H1 (cell line): ENCODE measurements around the gene BRD3OS. TPM values are rescaled to one million over a fixed set of nuclear protein-coding genes. Genes with fewer than 3 reads are reported as not detected.
"Not testable (repeated sequence)": the region's sequence is repeated elsewhere in the genome, so short reads cannot be mapped to it uniquely, and the experiment has no call there.

ENCODE experiments used
- CTCF ChIA-PET: fragments of 300-600 bp; sonication (Branson Sonifier 250); formaldehyde crosslinking; loops from one replicate; lab custom pipeline; 2021; ENCODE audit not compliant: partially characterized antibody; lab: Charles Lee
- POLR2A ChIA-PET: fragments of 300-600 bp; sonication (Branson Sonifier 250); formaldehyde crosslinking; loops from one replicate; lab custom pipeline; 2021; ENCODE audit warnings: inconsistent platforms; ENCODE audit not compliant: partially characterized antibody; lab: Charles Lee
- DNase-seq, 2 experiments: peaks; one replicate each; pipeline versions ENCODE4 v3.0.0 to v3.0.0-alpha.2; 2010 to 2022; ENCODE audit warnings: low spot score in 2 of 2, low read depth in 1 of 2, mixed read lengths in 1 of 2
- FAIRE-seq: peaks from 2 replicates; lab custom pipeline; 2011; peaks lifted over from hg19 to GRCh38; lab: Jason Lieb, UNC
- H2AFZ ChIP-seq: 2 replicates; pipeline ENCODE4 v1.8.1; 2012; ENCODE audit warnings: low read length, inconsistent platforms
- H2AK5ac ChIP-seq: 2 replicates; pipeline ENCODE4 v1.6.1; 2013; ENCODE audit warnings: low read depth, low read length
- H2BK120ac ChIP-seq: replicated peaks from 2 replicates; pipeline ENCODE3; 2013; ENCODE audit warnings: low read depth, low read length, inconsistent platforms
- H2BK12ac ChIP-seq: 2 replicates; pipeline ENCODE4 v1.6.1; 2013; ENCODE audit warnings: low read depth, low read length
- H2BK15ac ChIP-seq: 2 replicates; pipeline ENCODE4 v1.6.1; 2013; ENCODE audit warnings: low read length
- H2BK20ac ChIP-seq: 2 replicates; pipeline ENCODE4 v1.6.1; 2013; ENCODE audit warnings: low read length
- H2BK5ac ChIP-seq: 2 replicates; pipeline ENCODE4 v1.6.1; 2013; ENCODE audit warnings: low read depth, low read length
- H3K14ac ChIP-seq: 2 replicates; pipeline ENCODE4 v1.6.1; 2013; ENCODE audit warnings: inconsistent platforms; ENCODE audit not compliant: insufficient read length
- H3K18ac ChIP-seq: 2 replicates; pipeline ENCODE4 v1.6.1; 2013; ENCODE audit warnings: low read length; ENCODE audit errors: extremely low read depth
- H3K23ac ChIP-seq: 2 replicates; pipeline ENCODE4 v1.6.1; 2013; ENCODE audit warnings: inconsistent platforms; ENCODE audit not compliant: insufficient read length
- H3K23me2 ChIP-seq: 2 replicates; pipeline ENCODE4 v1.6.1; 2013; ENCODE audit warnings: low read depth, low read length
- H3K27ac ChIP-seq: 2 replicates; pipeline ENCODE4 v1.6.1; 2011; ENCODE audit warnings: low read depth, low read length, inconsistent platforms
- H3K27me3 ChIP-seq, 4 experiments: replicated peaks in 1 of 4; 1 replicate in 1 of 4; 2 replicates in 3 of 4; pipeline versions ENCODE4 v1.6.1 to v1.8.1; 2011 to 2013; ENCODE audit warnings: low read length in 3 of 4, mild to moderate bottlenecking in 3 of 4, inconsistent platforms in 2 of 4, mixed read lengths in 2 of 4, moderate library complexity in 1 of 4; ENCODE audit not compliant: control insufficient read depth in 3 of 4, insufficient read depth in 3 of 4; ENCODE audit errors: extremely low read depth in 1 of 4
- H3K36me3 ChIP-seq, 4 experiments: 2 replicates each; pipeline versions ENCODE4 v1.6.1 to v1.8.1; 2011 to 2013; ENCODE audit warnings: mild to moderate bottlenecking in 4 of 4, low read length in 3 of 4, moderate library complexity in 2 of 4, control low read depth in 1 of 4, inconsistent platforms in 1 of 4; ENCODE audit not compliant: insufficient read depth in 4 of 4, control insufficient read depth in 2 of 4
- H3K4ac ChIP-seq: replicated peaks from 2 replicates; pipeline ENCODE3; 2013; ENCODE audit warnings: low read length, low read depth, mixed read lengths, inconsistent platforms; ENCODE audit not compliant: insufficient read length
- H3K4me1 ChIP-seq, 4 experiments: replicated peaks in 1 of 4; 1 replicate in 1 of 4; 2 replicates in 3 of 4; pipeline versions ENCODE4 v1.6.1 to v1.8.1; 2011 to 2013; ENCODE audit warnings: low read length in 3 of 4, inconsistent platforms in 2 of 4, mixed read lengths in 1 of 4; ENCODE audit not compliant: insufficient read depth in 4 of 4, control insufficient read depth in 3 of 4
- H3K4me2 ChIP-seq, 2 experiments: 2 replicates each; pipeline versions ENCODE4 v1.6.1 to v1.8.1; 2011 to 2013; ENCODE audit warnings: low read depth in 2 of 2, low read length in 2 of 2, control low read depth in 1 of 2, inconsistent platforms in 1 of 2, mild to moderate bottlenecking in 1 of 2; ENCODE audit not compliant: insufficient read depth in 1 of 2
- H3K4me3 ChIP-seq, 4 experiments: fragments of 200-600, 300-600 bp in 1 of 4; sonication (generic), shearing (Covaris generic), sonication (Bioruptor Twin) in 1 of 4; 2 replicates each; pipeline versions ENCODE4 v1.5.1 to v1.8.1; 2011 to 2016; ENCODE audit warnings: low read length in 4 of 4, low read depth in 3 of 4, control low read depth in 2 of 4, inconsistent platforms in 2 of 4, mild to moderate bottlenecking in 2 of 4, mixed read lengths in 1 of 4, moderate library complexity in 1 of 4; ENCODE audit not compliant: insufficient read depth in 2 of 4; ENCODE audit errors: extremely low read depth in 1 of 4
- H3K56ac ChIP-seq: replicated peaks from 2 replicates; pipeline ENCODE3; 2013; ENCODE audit warnings: low read depth, mild to moderate bottlenecking, mixed read lengths, low read length, inconsistent platforms; ENCODE audit not compliant: insufficient read length
- H3K79me1 ChIP-seq: 2 replicates; pipeline ENCODE4 v1.6.1; 2013; ENCODE audit warnings: low read depth, low read length, control low read depth
- H3K79me2 ChIP-seq, 2 experiments: 2 replicates each; pipeline versions ENCODE4 v1.6.1 to v1.8.1; 2012 to 2013; ENCODE audit warnings: low read length in 2 of 2, mild to moderate bottlenecking in 2 of 2, inconsistent platforms in 1 of 2; ENCODE audit not compliant: insufficient read depth in 2 of 2, control insufficient read depth in 1 of 2
- H3K9ac ChIP-seq, 4 experiments: replicated peaks in 1 of 4; 1 replicate in 1 of 4; 2 replicates in 3 of 4; pipeline versions ENCODE4 v1.6.1 to v1.8.1; 2011 to 2013; ENCODE audit warnings: low read depth in 3 of 4, low read length in 3 of 4, control low read depth in 2 of 4, mild to moderate bottlenecking in 2 of 4, moderate library complexity in 2 of 4, inconsistent platforms in 1 of 4; ENCODE audit errors: extremely low read depth in 1 of 4
- H3K9me3 ChIP-seq, 2 experiments: 2 replicates each; pipeline versions ENCODE4 v1.6.1 to v1.8.1; 2012 to 2013; ENCODE audit warnings: mild to moderate bottlenecking in 2 of 2, moderate library complexity in 2 of 2, control low read depth in 1 of 2, inconsistent platforms in 1 of 2, low read depth in 1 of 2, low read length in 1 of 2, mixed read lengths in 1 of 2; ENCODE audit not compliant: insufficient read depth in 2 of 2
- H4K20me1 ChIP-seq, 2 experiments: replicated peaks in 1 of 2; 2 replicates each; pipeline versions ENCODE3 to v1.8.1; 2011 to 2013; ENCODE audit warnings: inconsistent platforms in 2 of 2, low read length in 2 of 2, mild to moderate bottlenecking in 1 of 2; ENCODE audit not compliant: insufficient read depth in 2 of 2, control insufficient read depth in 1 of 2
- H4K5ac ChIP-seq: 2 replicates; pipeline ENCODE4 v1.6.1; 2013; ENCODE audit warnings: low read length, low read depth, mixed read lengths, inconsistent platforms; ENCODE audit not compliant: insufficient read length
- H4K8ac ChIP-seq: 2 replicates; pipeline ENCODE4 v1.8.0; 2013; ENCODE audit warnings: mild to moderate bottlenecking, moderate library complexity, low read length, inconsistent platforms; ENCODE audit not compliant: insufficient read depth; ENCODE audit errors: extremely low read depth
- H4K91ac ChIP-seq: replicated peaks from 2 replicates; pipeline ENCODE3; 2013; ENCODE audit warnings: low read length, mixed read lengths, inconsistent platforms; ENCODE audit not compliant: insufficient read length
- WGBS, 2 experiments: shearing (Covaris generic) in 1 of 2; methylation state at CpG; one replicate each; pipeline versions ENCODE4 v1.1.6 to v1.1.7; 2013 to 2015; ENCODE audit warnings: low lambda C conversion rate in 2 of 2, mixed read lengths in 2 of 2, inconsistent platforms in 1 of 2, low coverage in 1 of 2, missing lambda C conversion rate in 1 of 2; ENCODE audit not compliant: insufficient replicate concordance in 2 of 2, insufficient coverage in 1 of 2, insufficient read length in 1 of 2; ENCODE audit errors: extremely low coverage in 1 of 2, missing lambda C conversion rate in 1 of 2; 5-methylcytosine and 5-hydroxymethylcytosine counted together
- polyA plus RNA-seq, 7 experiments: library from polyadenylated mRNA; depleted of rRNA in 3 of 7; stranded (reverse) in 5 of 7; unstranded in 2 of 7; fragments of >200 nt in 5 of 7; fragments of 200-250 nt in 2 of 7; gene quantifications; 1 replicate in 5 of 7; 2 replicates in 1 of 7; 4 replicates in 1 of 7; pipeline versions ENCODE4 v1.2.1 to v1.2.3, GENCODE V29; 2011 to 2013; ENCODE audit warnings: missing spikeins in 2 of 7, mixed read lengths in 2 of 7
- total RNA-seq: library from RNA; stranded (reverse); fragmentation: NEBNext Ultra II Directional; extraction: Animal tissue kit (Norgen Biotek cat#: 25700); gene quantifications from 2 replicates; pipeline ENCODE4 v1.2.1, GENCODE V29; 2021

BRD3OS gene
- total and polyA plus RNA-seq, 2 of the 8 experiments (the other 6 are each of a cell fraction or from before 2014, with no cell fraction given): 12.7 to 20.2 TPM

DNA sequence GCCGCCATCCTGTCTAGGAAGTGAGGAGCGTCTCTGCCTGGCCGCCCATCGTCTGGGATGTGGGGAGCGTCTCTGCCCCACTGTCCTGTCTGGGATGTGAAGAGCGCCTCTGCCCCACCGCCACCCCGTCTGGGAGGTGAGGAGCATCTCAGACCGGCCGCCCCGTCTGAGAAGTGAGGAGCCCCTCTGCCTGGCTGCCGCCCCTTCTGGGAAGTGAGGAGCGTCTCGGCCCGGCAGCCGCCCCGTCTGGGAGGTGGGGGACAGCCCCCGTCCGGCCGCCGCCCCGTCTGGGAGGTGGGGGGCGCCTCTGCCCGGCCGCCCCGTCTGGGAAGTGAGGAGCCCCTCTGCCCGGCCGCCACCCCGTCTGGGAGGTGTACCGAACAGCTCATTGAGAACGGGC, 50.4 kb downstream of the BRD3OS start:
- H4K91ac ChIP-seq, H3K23me2 ChIP-seq, H3K4me3 ChIP-seq, H4K5ac ChIP-seq, H2BK20ac ChIP-seq, H2BK5ac ChIP-seq, H4K20me1 ChIP-seq, H2AFZ ChIP-seq, H3K18ac ChIP-seq, H3K9ac ChIP-seq, H3K27me3 ChIP-seq, H3K4me1 ChIP-seq, POLR2A ChIA-PET, H2AK5ac ChIP-seq, H3K14ac ChIP-seq, H3K4me2 ChIP-seq, H3K4ac ChIP-seq, FAIRE-seq, H2BK120ac ChIP-seq, H3K56ac ChIP-seq, CTCF ChIA-PET, H3K36me3 ChIP-seq, H3K79me2 ChIP-seq, H2BK12ac ChIP-seq, DNase-seq, H3K23ac ChIP-seq, H3K27ac ChIP-seq, H3K79me1 ChIP-seq, H2BK15ac ChIP-seq, H4K8ac ChIP-seq: not testable (repeated sequence)
- WGBS, 2 experiments: 95% methylated on average over 10 of the region's 31 CpGs; no CpG with 5 or more reads in 1 of the 2 experiments
- peaks cover 13 to 22% of the 10 kb centered on the region in 2 experiments; a peak in 3 of 4 replicates for H3K9me3 ChIP-seq
